Measurements from ENCODE around the gene DNAJA4. TPM values are rescaled to one million over a fixed set of nuclear protein-coding genes. Genes with fewer than 3 reads are reported as not detected.
"Not testable (repeated sequence)": the region's sequence is repeated elsewhere in the genome, so short reads cannot be mapped to it uniquely, and the experiment has no call there.

Gene DNAJA4
- total RNA-seq, 1 donor: 6.7 TPM

DNA sequence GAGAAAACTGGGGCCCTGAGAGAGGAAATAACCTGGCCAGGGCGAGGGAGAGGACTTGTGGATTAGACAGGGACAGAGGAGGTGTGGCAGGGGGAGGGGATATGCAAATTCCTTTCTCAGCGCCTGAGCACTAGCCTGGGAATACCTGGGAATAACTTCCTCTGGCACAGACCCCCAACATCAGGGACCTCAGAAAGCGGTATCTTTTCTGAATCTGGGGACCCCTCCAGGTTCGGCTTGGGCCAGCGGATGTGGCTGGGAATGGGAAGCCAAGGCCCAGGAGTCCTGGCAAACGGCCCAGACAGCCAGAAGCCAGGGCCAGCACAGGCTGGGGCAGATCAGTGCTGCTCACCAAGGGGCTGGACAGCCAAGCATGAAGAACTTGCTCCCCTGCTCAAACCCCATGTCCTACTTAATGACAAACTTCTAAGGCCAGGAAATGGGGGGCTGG, 20.8 kb upstream of the DNAJA4 start:
- no peak for DNase-seq (ENCODE audit: low read depth in 2 of 3, low spot score in 2 of 3)

DNA sequence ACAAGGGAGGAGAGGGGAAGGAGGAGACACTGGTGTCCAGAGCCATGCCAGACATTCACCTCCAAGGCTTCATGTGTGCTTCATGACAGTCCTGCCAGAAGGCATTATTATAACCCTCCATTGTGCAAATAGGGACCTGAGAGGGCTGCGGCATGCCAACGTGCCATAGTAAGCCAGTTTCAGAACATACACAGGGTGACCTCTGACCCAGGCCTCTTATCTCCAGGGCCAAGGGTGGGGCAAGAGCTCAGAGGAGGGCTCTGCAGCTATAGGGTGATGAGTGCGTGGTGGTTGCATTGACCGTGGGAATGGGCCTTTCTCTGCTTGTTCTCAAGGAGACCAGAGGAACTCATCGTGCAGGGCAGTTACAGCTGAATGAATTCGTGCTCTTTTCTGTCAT, 20.3 kb upstream of the DNAJA4 start:
- DNase-seq (ENCODE audit: low read depth in 2 of 3, low spot score in 2 of 3): no peak

GRCh38 chr15:78244893-78245292, 19.5 kb upstream of the DNAJA4 start:
- peak in 1 of 3 donors; percentile 15 for DNase-seq (ENCODE audit: low read depth in 2 of 3, low spot score in 2 of 3)

- not testable (repeated sequence) for DNase-seq (ENCODE audit: low read depth in 2 of 3, low spot score in 2 of 3)
Observed at GRCh38 chr15:78245392-78245791, 19.0 kb upstream of the DNAJA4 start.

DNA sequence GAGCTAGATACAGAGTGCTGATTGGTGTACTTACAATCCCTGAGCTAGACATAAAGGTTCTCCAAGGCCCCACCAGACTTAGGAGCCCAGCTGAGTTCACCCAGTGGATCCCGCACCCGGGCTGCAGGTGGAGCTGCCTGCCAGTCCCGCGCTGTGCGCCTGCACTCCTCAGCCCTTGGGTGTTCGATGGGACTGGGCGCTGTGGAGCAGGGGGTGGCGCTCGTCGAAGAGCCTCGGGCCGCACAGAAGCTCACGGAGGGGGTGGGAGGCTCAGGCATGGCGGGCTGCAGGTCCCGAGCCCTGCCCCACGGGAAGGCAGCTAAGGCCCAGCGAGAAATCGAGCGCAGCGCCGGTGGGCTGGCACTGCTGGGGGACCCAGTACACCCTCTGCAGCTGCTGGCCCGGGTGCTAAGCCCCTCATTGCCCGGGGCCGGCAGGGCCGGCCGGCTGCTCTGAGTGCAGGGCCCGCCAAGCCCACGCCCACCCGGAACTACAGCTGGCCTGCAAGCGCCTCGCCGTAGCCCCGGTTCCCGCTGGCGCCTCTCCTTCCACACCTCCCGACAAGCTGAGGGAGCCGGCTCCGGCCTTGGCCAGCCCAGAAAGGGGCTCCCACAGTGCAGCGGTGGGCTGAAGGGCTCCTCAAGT, 18.3 kb upstream of the DNAJA4 start:
- not testable (repeated sequence) for DNase-seq (ENCODE audit: low read depth in 2 of 3, low spot score in 2 of 3)

DNA sequence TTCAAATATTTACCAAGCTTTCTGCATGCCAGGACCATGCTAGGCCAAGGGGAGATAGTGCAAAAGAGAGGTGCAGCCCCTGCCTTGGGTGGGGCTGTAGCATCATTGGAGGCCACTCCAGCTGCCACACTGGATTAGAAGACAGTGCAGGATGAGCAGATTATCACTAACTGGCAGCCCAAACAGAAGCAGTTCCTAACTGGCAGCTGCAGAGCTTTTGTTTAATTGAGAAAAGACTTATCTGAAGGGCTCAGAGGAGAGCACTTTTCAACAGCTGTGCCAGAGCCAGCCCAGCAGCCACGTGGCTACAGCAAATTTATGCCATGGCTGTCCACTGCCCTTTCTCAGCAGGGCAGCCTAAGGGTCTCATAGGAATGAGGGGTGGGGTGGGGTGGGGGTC, 16.5 kb upstream of the DNAJA4 start:
- DNase-seq (ENCODE audit: low read depth in 2 of 3, low spot score in 2 of 3): no peak

DNA sequence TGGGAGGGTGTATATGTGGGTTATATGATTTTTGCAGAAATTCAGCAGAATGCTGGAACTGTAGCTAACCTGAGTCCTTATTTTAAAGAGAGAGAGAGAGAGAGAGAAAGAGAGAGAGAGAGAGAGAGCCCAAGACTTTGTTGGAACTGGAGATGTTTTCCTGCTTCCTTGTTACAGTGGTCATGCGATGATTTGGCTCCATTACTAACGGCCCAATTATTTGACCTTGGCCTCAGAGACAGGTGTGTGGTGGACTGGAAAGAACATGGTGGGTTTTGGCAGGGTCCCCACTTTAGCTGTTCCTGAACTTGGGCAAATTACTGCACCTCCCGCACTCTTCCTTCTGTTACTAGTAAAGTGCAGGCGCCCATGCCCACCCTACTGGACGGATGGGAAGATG, 15.2 kb upstream of the DNAJA4 start:
- DNase-seq (ENCODE audit: low read depth in 2 of 3, low spot score in 2 of 3): no peak

GRCh38 chr15:78251136-78251535, 13.2 kb upstream of the DNAJA4 start:
- DNase-seq (ENCODE audit: low read depth in 2 of 3, low spot score in 2 of 3): no peak

DNA sequence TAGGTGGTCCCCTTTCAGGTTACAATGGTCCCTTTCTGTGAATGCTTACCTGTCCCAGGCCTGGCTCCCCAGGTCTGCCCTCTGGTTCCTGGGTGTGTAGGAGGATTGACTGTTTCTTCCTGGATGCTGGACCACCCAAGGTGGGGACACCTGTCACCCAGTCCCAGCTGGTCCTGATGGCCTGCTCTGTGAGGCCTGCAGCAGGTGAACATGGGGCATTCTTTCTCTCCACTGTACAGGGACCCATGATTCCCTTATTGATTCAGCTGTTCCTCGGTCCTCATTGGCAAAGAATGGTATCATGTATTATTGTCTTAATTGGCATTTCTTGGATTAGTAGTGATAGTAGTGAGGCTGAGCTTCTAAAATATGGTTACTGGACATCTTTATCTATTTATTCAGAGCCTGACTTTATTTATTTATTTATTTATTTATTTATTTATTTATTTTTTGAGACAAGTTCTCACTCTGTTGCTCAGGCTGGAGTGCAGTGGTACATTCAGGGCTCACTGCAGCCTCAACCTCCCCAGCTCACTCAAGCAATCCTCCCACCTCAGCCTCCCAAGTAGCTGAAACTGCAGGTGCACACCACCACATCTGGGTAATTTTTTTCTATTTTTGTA, 8.8 kb upstream of the DNAJA4 start:
- DNase-seq (ENCODE audit: low read depth in 2 of 3, low spot score in 2 of 3): no peak

GRCh38 chr15:78256044-78256437, 8.3 kb upstream of the DNAJA4 start:
- DNase-seq (ENCODE audit: low read depth in 2 of 3, low spot score in 2 of 3): no peak

DNA sequence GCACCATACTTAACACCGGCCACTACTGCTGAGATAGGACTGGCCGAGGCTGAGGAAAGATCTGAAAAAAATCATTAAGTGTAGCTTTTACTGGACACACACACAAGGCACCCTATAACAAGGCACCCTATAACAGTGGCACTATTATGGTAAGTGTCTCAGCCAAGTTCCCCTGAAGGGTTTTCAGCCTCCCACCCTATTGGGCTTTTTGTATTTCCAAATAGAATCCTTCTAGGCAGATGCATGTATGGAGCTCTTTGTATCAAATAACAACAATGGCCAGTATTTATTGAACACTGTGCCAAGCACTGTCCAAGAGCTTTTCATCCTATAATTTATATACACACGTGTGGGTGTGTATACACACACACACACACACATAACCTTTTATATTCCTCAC, 6.7 kb upstream of the DNAJA4 start:
- DNase-seq (ENCODE audit: low read depth in 2 of 3, low spot score in 2 of 3): no peak

DNA sequence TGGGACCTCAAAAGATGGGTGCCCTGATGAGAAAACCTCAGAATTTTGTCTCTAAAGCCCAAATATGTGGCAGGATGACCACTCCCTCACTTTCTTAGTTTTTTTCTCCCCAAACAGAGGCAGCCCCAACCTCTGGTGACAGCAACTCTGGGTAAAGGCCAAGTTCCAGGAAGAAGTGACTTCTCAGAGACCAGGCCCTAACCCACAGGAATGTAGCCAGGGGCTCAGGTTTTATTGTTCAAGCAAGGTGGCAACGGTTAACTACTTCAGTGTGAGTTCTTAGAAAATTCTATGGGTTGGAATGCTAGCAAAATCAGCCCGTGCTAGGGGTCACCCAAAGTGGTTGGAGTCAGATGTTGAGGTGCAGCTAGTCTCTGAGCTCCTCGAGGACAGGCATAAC, 5.1 kb upstream of the DNAJA4 start:
- DNase-seq (ENCODE audit: low read depth in 2 of 3, low spot score in 2 of 3): no peak

- no peak for DNase-seq (ENCODE audit: low read depth in 2 of 3, low spot score in 2 of 3)
Observed at GRCh38 chr15:78260489-78260888, 3.9 kb upstream of the DNAJA4 start.

- DNase-seq (ENCODE audit: low read depth in 2 of 3, low spot score in 2 of 3): no peak
Observed at GRCh38 chr15:78261062-78261461, 3.3 kb upstream of the DNAJA4 start.

DNA sequence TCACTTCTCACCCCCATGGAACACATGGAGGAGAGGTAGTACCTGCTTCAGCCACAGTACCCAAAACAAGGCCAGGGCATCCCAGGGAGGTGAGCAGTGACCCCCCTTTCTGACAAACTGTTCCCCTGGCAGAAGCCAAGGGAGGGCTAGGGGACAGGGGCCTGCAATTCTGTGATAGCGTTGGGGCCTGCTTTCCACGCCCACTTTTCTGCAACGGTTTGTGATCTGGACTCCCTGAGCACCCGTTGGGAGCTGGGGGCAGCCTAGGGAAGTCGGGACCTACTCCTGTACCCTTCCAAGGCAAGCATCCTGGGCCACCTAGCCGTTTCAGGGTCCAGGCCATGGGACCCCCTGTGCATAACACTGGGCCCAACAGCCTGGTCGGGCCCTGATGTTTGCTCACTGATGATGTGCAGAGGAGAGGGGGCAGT, 996 bp upstream of the DNAJA4 start:
- peak in 1 of 3 donors; percentile 23 for DNase-seq (ENCODE audit: low read depth in 2 of 3, low spot score in 2 of 3)

GRCh38 chr15:78263907-78264303, 457 bp upstream of the DNAJA4 start:
- DNase-seq (ENCODE audit: low read depth in 2 of 3, low spot score in 2 of 3): no peak

- no peak for DNase-seq (ENCODE audit: low read depth in 2 of 3, low spot score in 2 of 3)
Observed at GRCh38 chr15:78265137-78265460, 737 bp downstream of the DNAJA4 start.

DNA sequence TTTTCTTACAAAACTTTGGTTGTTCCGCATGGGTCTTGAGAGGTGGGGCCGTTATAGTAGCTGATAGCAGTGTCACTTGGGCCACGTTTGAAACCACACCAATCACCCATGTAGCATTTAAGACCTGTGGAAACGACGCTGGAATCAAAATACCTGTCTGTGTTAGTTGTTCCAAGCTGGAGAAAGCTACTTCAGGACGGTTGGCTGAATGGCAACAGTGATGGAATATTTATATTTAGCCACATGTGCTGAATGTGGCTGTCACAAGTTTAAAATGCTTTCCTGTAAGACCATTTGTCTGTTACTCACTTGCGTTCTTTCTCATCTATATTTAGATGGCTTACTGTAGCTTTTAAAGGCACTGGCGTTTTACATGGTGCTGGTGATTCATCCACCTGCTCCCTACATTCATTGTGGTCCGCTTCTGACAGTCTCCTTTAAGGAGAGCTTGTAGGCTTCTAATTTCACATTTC, 1.4 kb downstream of the DNAJA4 start:
- no peak for DNase-seq (ENCODE audit: low read depth in 2 of 3, low spot score in 2 of 3)

- no peak for DNase-seq (ENCODE audit: low read depth in 2 of 3, low spot score in 2 of 3)
Observed at GRCh38 chr15:78266229-78266628, 1.9 kb downstream of the DNAJA4 start.

DNA sequence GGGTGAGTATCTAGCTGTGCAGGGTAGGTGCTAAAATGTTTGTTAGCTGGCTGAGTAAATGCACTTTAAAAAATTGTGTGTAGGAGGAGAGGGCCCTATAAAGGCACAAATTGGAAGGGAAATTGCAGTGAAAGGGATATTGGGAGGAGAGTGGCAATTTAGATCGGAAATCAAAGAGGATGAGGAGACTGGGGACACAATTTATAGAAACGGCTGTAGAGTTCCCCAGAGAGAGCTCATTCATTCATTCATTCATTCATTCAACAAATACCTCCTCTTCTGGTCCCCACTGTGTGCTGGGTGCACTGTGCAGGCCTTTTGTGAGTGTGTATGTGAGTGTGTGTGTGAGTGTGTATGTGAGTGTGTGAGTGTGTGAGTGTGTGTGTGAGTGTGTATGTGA, 2.4 kb downstream of the DNAJA4 start:
- no peak for DNase-seq (ENCODE audit: low read depth in 2 of 3, low spot score in 2 of 3)

DNA sequence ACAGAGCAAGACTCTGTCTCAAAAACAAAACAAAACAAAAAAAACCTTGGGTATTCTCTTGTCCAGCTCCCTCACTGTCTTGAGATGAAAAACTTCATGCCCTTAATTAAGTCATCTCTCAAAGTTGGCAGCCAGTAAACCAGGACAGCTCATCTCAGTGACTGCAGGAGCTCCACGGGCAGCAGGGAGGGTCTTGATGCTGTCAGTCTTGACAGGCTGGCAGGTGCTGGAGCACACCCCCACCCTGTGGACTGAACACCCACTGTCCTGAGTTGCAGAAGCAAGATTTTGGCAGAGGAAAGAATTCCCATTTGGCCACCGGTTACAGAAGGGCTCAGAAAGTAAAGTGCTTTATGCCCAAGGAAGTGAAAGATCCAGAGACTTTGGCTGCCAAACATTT, 8.0 kb downstream of the DNAJA4 start:
- no peak for DNase-seq (ENCODE audit: low read depth in 2 of 3, low spot score in 2 of 3)

- no peak for DNase-seq (ENCODE audit: low read depth in 2 of 3, low spot score in 2 of 3)
Observed at GRCh38 chr15:78272776-78273175, 8.4 kb downstream of the DNAJA4 start.

- DNase-seq (ENCODE audit: low read depth in 2 of 3, low spot score in 2 of 3): no peak
Observed at GRCh38 chr15:78274994-78275393, 10.6 kb downstream of the DNAJA4 start.
